ENCODE results near the gene AOX1. TPM values are rescaled to one million over a fixed set of nuclear protein-coding genes. Genes with fewer than 3 reads are reported as not detected.

The AOX1 gene
- polyA plus RNA-seq, 2 of the 4 experiments (the other 2 are of a cell fraction), result 3.6 to 5.4 TPM

- TF ChIP-seq ATOH8 (CRISPR knock-in tag; IDR thresholded peaks at IDR 0.05; ENCODE audit: low read depth), result no peak
- TF ChIP-seq EHF (CRISPR knock-in tag; IDR thresholded peaks at IDR 0.05), result no peak
- no peak for TF ChIP-seq HES2 (IDR thresholded peaks at IDR 0.05)
Observed at GRCh38 chr2:200668478-200668877, 82.7 kb downstream of the AOX1 start (continued).

- FAIRE-seq (no peak), ATAC-seq (no peak), DNase-seq (ENCODE audit: low read depth in 1 of 2, low spot score in 1 of 2) (no peak)
- 86% methylated on average over 9 of the region's 9 CpGs for WGBS (ENCODE audit: missing lambda C conversion rate)
- no peak for TF ChIP-seq EHMT2 (IDR thresholded peaks at IDR 0.05; ENCODE audit: low read depth)
- Histone ChIP-seq H3K27ac (no peak overlapping the region), H3K4me3 (no peak overlapping the region), H3K4me1 (no peaks in the 10 kb centered on the region), H3K9me3 (no peaks in the 10 kb centered on the region), H3K4me2 (no peak overlapping the region)
- ChIA-PET CTCF (no interaction called here), POLR2A (no interaction called here)
Observed at GRCh38 chr2:200669308-200669707, 83.5 kb downstream of the AOX1 start.

- no peak overlapping the region for H3K4me2 ChIP-seq
- POLR2A ChIA-PET, result no interaction called here
- CTCF ChIA-PET, result interaction anchor here (1.2 to 1.4 kb wide), 2 partner anchors 186 to 685 kb away, joined by 3 read pairs; no protein-coding TSS in a partner anchor
- H3K9me3 ChIP-seq, result no peaks in the 10 kb centered on the region
- 40% methylated on average over 4 of the region's 4 CpGs for WGBS (ENCODE audit: missing lambda C conversion rate)
- DNase-seq (ENCODE audit: low read depth in 1 of 2, low spot score in 1 of 2) (peak in 1 of 2 experiments; percentile 21), FAIRE-seq (no peak), ATAC-seq (peak; percentile 71 to 81; a peak in 5 of 6 replicates)
- H3K4me1 ChIP-seq, result peaks cover 1% of the 10 kb centered on the region; the same call in 1 of the 3 replicates
- TF ChIP-seq SMC3 (IDR thresholded peaks at IDR 0.05) (peak; percentile 49), RAD21 (conservative IDR thresholded peaks at IDR 0.05 in 1 of 2, IDR thresholded peaks at IDR 0.05 in 1 of 2) (peak; percentile 49 to 53), POLR2AphosphoS2 (conservative IDR thresholded peaks at IDR 0.05; ENCODE audit: low read length) (no peak), CTCF (IDR thresholded peaks at IDR 0.05) (peak; percentile 37; the same call in 2 of the 3 replicates)
- H3K4me3 ChIP-seq, result no peak overlapping the region
- peak overlapping the region in 1 of 2 experiments; percentile 48; a peak in 1 of 6 replicates for H3K27ac ChIP-seq
Observed at GRCh38 chr2:200670313-200670712, 84.5 kb downstream of the AOX1 start.

GRCh38 chr2:200670751-200671150, 84.9 kb downstream of the AOX1 start:
- CTCF ChIA-PET, result interaction anchor here (1.2 to 1.4 kb wide), 2 partner anchors 187 to 686 kb away, joined by 3 read pairs; no protein-coding TSS in a partner anchor

GRCh38 chr2:200673191-200673590, 87.4 kb downstream of the AOX1 start:
- ChIA-PET POLR2A (no interaction called here), CTCF (interaction anchor here (0.8 to 2.0 kb wide), 2 partner anchors 30 to 55 kb away, joined by 4 to 5 read pairs; no protein-coding TSS in a partner anchor)
- no peak overlapping the region for H3K4me3 ChIP-seq
- no peak for ATAC-seq
- FAIRE-seq, result no peak
- no peak overlapping the region for H3K4me2 ChIP-seq
- 74% methylated on average over 5 of the region's 5 CpGs for WGBS (ENCODE audit: missing lambda C conversion rate)
- no peaks in the 10 kb centered on the region for H3K9me3 ChIP-seq
- DNase-seq (ENCODE audit: low read depth in 1 of 2, low spot score in 1 of 2), result no peak
- H3K4me1 ChIP-seq, result peaks cover 19% of the 10 kb centered on the region; the same call in 2 of the 3 replicates
- H3K27ac ChIP-seq, result peak overlapping the region in 1 of 2 experiments; percentile 32; a peak in 1 of 6 replicates
- TF ChIP-seq CHD2 (IDR thresholded peaks at IDR 0.05; ENCODE audit: low read length, partially characterized antibody) (no peak), RFX5 (IDR thresholded peaks at IDR 0.05) (no peak), HMGXB4 (CRISPR knock-in tag; IDR thresholded peaks at IDR 0.05; ENCODE audit: borderline replicate concordance) (no peak), HDAC2 (IDR thresholded peaks at IDR 0.05) (no peak), BCL3 (IDR thresholded peaks at IDR 0.05) (no peak), HOXB5 (CRISPR knock-in tag; IDR thresholded peaks at IDR 0.05) (no peak), PBX3 (IDR thresholded peaks at IDR 0.05) (no peak), ZSCAN20 (CRISPR knock-in tag; IDR thresholded peaks at IDR 0.05) (no peak), FOSL2 (IDR thresholded peaks at IDR 0.05) (no peak), FOSL2 (CRISPR knock-in tag; IDR thresholded peaks at IDR 0.05) (no peak), FOXS1 (CRISPR knock-in tag; IDR thresholded peaks at IDR 0.05) (no peak), ESRRA (IDR thresholded peaks at IDR 0.05; ENCODE audit: borderline replicate concordance, low read length) (no peak)

More at GRCh38 chr2:200670751-200671150, 84.9 kb downstream of the AOX1 start:
- FAIRE-seq, result no peak
- Histone ChIP-seq H3K9me3 (no peaks in the 10 kb centered on the region), H3K27ac (0 out of 6 replicates have a peak overlapping the region, but pooled peaks of 1 of the 2 experiments have one; percentile 48), H3K4me2 (no peak overlapping the region), H3K4me1 (peaks cover 5% of the 10 kb centered on the region; the same call in 1 of the 3 replicates), H3K4me3 (no peak overlapping the region)
- POLR2A ChIA-PET, result no interaction called here
- no peak for TF ChIP-seq MAZ (IDR thresholded peaks at IDR 0.05; ENCODE audit: borderline replicate concordance, low read depth, low read length)
- TF ChIP-seq NR3C1 (IDR thresholded peaks at IDR 0.05), result no peak
- TF ChIP-seq POLR2A (IDR thresholded peaks at IDR 0.05; ENCODE audit: low read length), result no peak
- no peak for TF ChIP-seq TFCP2L1 (CRISPR knock-in tag; IDR thresholded peaks at IDR 0.05)
- DNase-seq (ENCODE audit: low read depth in 1 of 2, low spot score in 1 of 2), result no peak
- ATAC-seq, result no peak
- 84% methylated on average over 1 of the region's 1 CpG for WGBS (ENCODE audit: missing lambda C conversion rate)
